ENCODE results near the gene LTK. TPM values are rescaled to one million over a fixed set of nuclear protein-coding genes. Genes with fewer than 3 reads are reported as not detected.

The LTK gene
- total RNA-seq, 1 experiment from 2014 or later = not detected

- in situ Hi-C loops (cut with HindIII; ENCODE audit: low pct_unique_long_range_greater_than_20kb, low sequenced_read_pairs) (no loop called here), intact Hi-C loops (cut with micrococcal nuclease; ENCODE audit: unreplicated experiment) (no loop called here)
- POLR2A ChIA-PET = interaction anchor here (0.6 kb wide), 1 partner anchor 96 kb away, joined by 6 read pairs; no protein-coding TSS in a partner anchor
- CTCF ChIA-PET = interaction anchor here (0.5 to 0.6 kb wide), 3 partner anchors 19 to 33 kb away, joined by 3 to 14 read pairs (median 3); no protein-coding TSS in a partner anchor
- TF ChIP-seq TCF7L2 (IDR thresholded peaks at IDR 0.05; ENCODE audit: low read depth, low read length) (no peak), POLR2AphosphoS5 (IDR thresholded peaks at IDR 0.05; ENCODE audit: low read depth, low read length) (no peak), REST (IDR thresholded peaks at IDR 0.05; ENCODE audit: insufficient read depth in 1 of 2, low read depth in 2 of 2, low read length in 1 of 2) (no peak), SIN3A (IDR thresholded peaks at IDR 0.05; ENCODE audit: borderline replicate concordance, insufficient read depth, low read depth, low read length) (no peak)
- TF ChIP-seq, protein P1, sequence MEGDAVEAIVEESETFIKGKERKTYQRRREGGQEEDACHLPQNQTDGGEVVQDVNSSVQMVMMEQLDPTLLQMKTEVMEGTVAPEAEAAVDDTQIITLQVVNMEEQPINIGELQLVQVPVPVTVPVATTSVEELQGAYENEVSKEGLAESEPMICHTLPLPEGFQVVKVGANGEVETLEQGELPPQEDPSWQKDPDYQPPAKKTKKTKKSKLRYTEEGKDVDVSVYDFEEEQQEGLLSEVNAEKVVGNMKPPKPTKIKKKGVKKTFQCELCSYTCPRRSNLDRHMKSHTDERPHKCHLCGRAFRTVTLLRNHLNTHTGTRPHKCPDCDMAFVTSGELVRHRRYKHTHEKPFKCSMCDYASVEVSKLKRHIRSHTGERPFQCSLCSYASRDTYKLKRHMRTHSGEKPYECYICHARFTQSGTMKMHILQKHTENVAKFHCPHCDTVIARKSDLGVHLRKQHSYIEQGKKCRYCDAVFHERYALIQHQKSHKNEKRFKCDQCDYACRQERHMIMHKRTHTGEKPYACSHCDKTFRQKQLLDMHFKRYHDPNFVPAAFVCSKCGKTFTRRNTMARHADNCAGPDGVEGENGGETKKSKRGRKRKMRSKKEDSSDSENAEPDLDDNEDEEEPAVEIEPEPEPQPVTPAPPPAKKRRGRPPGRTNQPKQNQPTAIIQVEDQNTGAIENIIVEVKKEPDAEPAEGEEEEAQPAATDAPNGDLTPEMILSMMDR (IDR thresholded peaks at IDR 0.05) = no peak
- H3K27me3 ChIP-seq (ENCODE audit: control insufficient read depth, insufficient read depth, low read length) = no peaks in the 10 kb centered on the region
- peaks cover 17% of the 10 kb centered on the region for H3K4me1 ChIP-seq (ENCODE audit: control insufficient read depth, insufficient read depth, low read length)
- no TSS peak for BruUV-seq (replicated peaks)
- no peaks in the 10 kb centered on the region for H3K9me3 ChIP-seq (ENCODE audit: control insufficient read depth, insufficient read depth, low read depth, low read length)
- DNase-seq (ENCODE audit: low read depth, low spot score) (no peak), ATAC-seq (no peak)
- no peak overlapping the region for H3K27ac ChIP-seq (ENCODE audit: low read length)
- no peaks in the 10 kb centered on the region for H3K36me3 ChIP-seq (ENCODE audit: control insufficient read depth, insufficient read depth, low read length)
- H3K4me3 ChIP-seq (ENCODE audit: low read depth in 2 of 2, low read length in 2 of 2) = no peak overlapping the region
These were observed 48.6 kb upstream of the LTK start for GRCh38 chr15:41562244-41562643.

DNA sequence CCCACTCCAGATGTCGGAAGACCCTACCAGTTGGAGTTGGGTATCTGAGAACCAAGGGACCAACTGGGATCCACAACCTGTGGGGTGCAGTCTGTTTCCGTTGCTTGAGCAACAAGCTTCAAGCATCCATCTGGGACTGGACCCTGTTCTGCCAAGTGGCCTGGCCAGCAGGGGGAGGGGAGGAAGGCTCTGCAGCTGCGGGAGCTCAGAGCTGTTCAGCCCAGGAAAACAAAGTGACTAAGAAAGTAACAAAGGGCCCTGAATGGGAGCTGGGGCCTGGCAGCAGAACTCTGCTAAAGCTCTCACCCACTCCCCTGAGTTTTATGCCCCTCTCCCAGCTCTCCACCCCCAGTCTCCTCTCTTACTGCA, 48.1 kb upstream of the LTK start:
- ATAC-seq = no peak
- peaks cover 16% of the 10 kb centered on the region for H3K4me1 ChIP-seq (ENCODE audit: control insufficient read depth, insufficient read depth, low read length)

More for the DNA sequence above, 48.1 kb upstream of the LTK start:
- Histone ChIP-seq H3K4me3 (ENCODE audit: low read depth in 2 of 2, low read length in 2 of 2) (no peak overlapping the region), H3K27ac (ENCODE audit: low read length) (no peak overlapping the region), H3K9me3 (ENCODE audit: control insufficient read depth, insufficient read depth, low read depth, low read length) (no peaks in the 10 kb centered on the region), H3K36me3 (ENCODE audit: control insufficient read depth, insufficient read depth, low read length) (no peaks in the 10 kb centered on the region), H3K27me3 (ENCODE audit: control insufficient read depth, insufficient read depth, low read length) (no peaks in the 10 kb centered on the region)
- no TSS peak for BruUV-seq (replicated peaks)
- in situ Hi-C loops (cut with HindIII; ENCODE audit: low pct_unique_long_range_greater_than_20kb, low sequenced_read_pairs) = no loop called here
- ChIA-PET CTCF (interaction anchor here (0.5 to 1.1 kb wide), 4 partner anchors 20 to 42 kb away, joined by 3 to 14 read pairs (median 4); no protein-coding TSS in a partner anchor), POLR2A (no interaction called here)
- DNase-seq (ENCODE audit: low read depth, low spot score) = no peak
- no peak for TF ChIP-seq POLR2AphosphoS5 (IDR thresholded peaks at IDR 0.05; ENCODE audit: low read depth, low read length)
- TF ChIP-seq, protein P1 (IDR thresholded peaks at IDR 0.05) = no peak
- TF ChIP-seq SIN3A (IDR thresholded peaks at IDR 0.05; ENCODE audit: borderline replicate concordance, insufficient read depth, low read depth, low read length) = no peak
- no peak for TF ChIP-seq REST (IDR thresholded peaks at IDR 0.05; ENCODE audit: insufficient read depth in 1 of 2, low read depth in 2 of 2, low read length in 1 of 2)
- TF ChIP-seq TCF7L2 (IDR thresholded peaks at IDR 0.05; ENCODE audit: low read depth, low read length) = no peak
- intact Hi-C loops (cut with micrococcal nuclease; ENCODE audit: unreplicated experiment) = no loop called here
